Hepatocyte (in vitro differentiated cells): ENCODE results near the gene HBA1. TPM values are rescaled to one million over a fixed set of nuclear protein-coding genes. Genes with fewer than 3 reads are reported as not detected.

ENCODE experiments used
- DNase-seq: peaks from one replicate; pipeline ENCODE4 v3.0.0-alpha.2; 2016; ENCODE audit warnings: low spot score
- H2AFZ ChIP-seq: fragments of 200-600 bp; sonication (generic); 2 replicates; pipeline ENCODE4 v1.6.0; 2016; ENCODE audit warnings: antibody characterized with exemption, mild to moderate bottlenecking
- H3K27ac ChIP-seq: fragments of 200-600 bp; sonication (generic); 2 replicates; pipeline ENCODE4 v1.5.1; 2016; ENCODE audit warnings: mild to moderate bottlenecking
- H3K27me3 ChIP-seq: fragments of 200-600 bp; sonication (generic); 2 replicates; pipeline ENCODE4 v1.6.1; 2016
- H3K36me3 ChIP-seq: fragments of 200-600 bp; sonication (generic); replicated peaks from 2 replicates; pipeline ENCODE4 v1.5.1; 2016; ENCODE audit warnings: low read depth; ENCODE audit not compliant: insufficient read depth
- H3K4me1 ChIP-seq: fragments of 200-600 bp; sonication (generic); 2 replicates; pipeline ENCODE4 v1.5.1; 2016; ENCODE audit warnings: mild to moderate bottlenecking, moderate library complexity; ENCODE audit not compliant: insufficient read depth
- H3K4me2 ChIP-seq: fragments of 200-600 bp; sonication (generic); 2 replicates; pipeline ENCODE4 v1.6.0; 2016
- H3K4me3 ChIP-seq: fragments of 200-600 bp; sonication (generic); 2 replicates; pipeline ENCODE4 v1.5.1; 2016; ENCODE audit warnings: mild to moderate bottlenecking
- H3K79me2 ChIP-seq: fragments of 200-600 bp; sonication (generic); 2 replicates; pipeline ENCODE4 v1.6.0; 2017; ENCODE audit warnings: mild to moderate bottlenecking
- H3K9me2 ChIP-seq: fragments of 200-600 bp; sonication (generic); replicated peaks from 2 replicates; pipeline ENCODE4 v1.6.0; 2017; ENCODE audit warnings: mild to moderate bottlenecking; ENCODE audit not compliant: insufficient read depth
- H3K9me3 ChIP-seq: fragments of 200-600 bp; sonication (generic); 2 replicates; pipeline ENCODE4 v1.5.1; 2016; ENCODE audit warnings: low read depth, mild to moderate bottlenecking
- H4K20me1 ChIP-seq: fragments of 200-600 bp; sonication (generic); 2 replicates; pipeline ENCODE4 v1.6.0; 2016; ENCODE audit warnings: mild to moderate bottlenecking; ENCODE audit not compliant: insufficient read depth, poor library complexity, severe bottlenecking
- EZH2 ChIP-seq: fragments of 200-600 bp; sonication (generic); IDR thresholded peaks from 2 replicates; pipeline ENCODE4 v1.6.1; 2016; ENCODE audit warnings: antibody characterized with exemption, mild to moderate bottlenecking, borderline replicate concordance
- EZH2phosphoT487 ChIP-seq: fragments of 200-600 bp; sonication (generic); IDR thresholded peaks from one replicate; pipeline ENCODE4 v1.6.1; 2018; ENCODE audit warnings: antibody characterized with exemption, mild to moderate bottlenecking, low read depth, moderate library complexity; ENCODE audit not compliant: unreplicated experiment, severe bottlenecking
- WGBS: methylation state at CpG from one replicate; pipeline ENCODE4 v1.1.6; 2016; ENCODE audit warnings: low lambda C conversion rate; ENCODE audit errors: missing lambda C conversion rate; 5-methylcytosine and 5-hydroxymethylcytosine counted together
- polyA plus RNA-seq: library from polyadenylated mRNA; unstranded; fragments of >200 nt; fragmentation: Nextera tagmentation; extraction: Ambion mirVana; gene quantifications from 2 replicates; pipeline ENCODE4 v1.2.1, GENCODE V29; 2016
- total RNA-seq: library from RNA; depleted of rRNA; stranded (reverse); fragments of >200 nt; gene quantifications from 2 replicates; pipeline ENCODE4 v1.2.3, GENCODE V29; 2014
- TF ChIP-seq, protein P1 (sequence below): fragments of 200-600 bp; sonication (generic); IDR thresholded peaks from 2 replicates; pipeline ENCODE4 v1.5.1; 2016; ENCODE audit warnings: antibody characterized with exemption, mild to moderate bottlenecking; ENCODE audit not compliant: poor library complexity

The HBA1 gene
- total and polyA plus RNA-seq, 2 experiments from 2014 or later, result not detected

DNA sequence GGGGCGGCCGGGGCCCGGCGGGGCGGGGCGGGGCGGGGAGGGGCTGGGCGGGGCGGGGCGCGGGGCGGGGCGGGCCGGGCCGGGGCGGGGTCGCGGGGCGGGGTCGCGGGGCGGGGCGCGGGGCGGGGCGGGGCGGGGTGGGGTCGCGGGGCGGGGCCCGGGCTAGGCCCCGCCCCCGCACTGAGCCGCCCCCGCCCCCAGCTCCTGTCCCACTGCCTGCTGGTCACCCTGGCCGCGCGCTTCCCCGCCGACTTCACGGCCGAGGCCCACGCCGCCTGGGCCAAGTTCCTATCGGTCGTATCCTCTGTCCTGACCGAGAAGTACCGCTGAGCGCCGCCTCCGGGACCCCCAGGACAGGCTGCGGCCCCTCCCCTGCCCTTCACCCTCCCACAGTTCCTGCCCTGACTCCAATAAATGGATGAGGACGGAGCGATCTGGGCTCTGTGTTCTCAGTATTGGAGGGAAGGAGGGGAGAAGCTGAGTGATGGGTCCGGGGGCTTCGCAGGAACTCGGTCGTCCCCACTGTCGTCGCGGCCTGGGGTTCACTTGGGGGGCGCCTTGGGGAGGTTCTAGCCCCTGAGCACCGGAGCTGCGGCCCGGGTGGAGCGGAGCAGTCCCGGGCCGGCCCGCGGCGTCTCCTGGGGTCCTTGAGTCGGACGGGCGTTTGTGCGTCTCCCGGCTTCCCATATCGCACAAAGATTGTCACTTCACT, 11.5 kb upstream of the HBA1 start:
- Histone ChIP-seq H3K27ac (no peak overlapping the region), H3K36me3 (no peaks in the 10 kb centered on the region), H3K4me3 (no peak overlapping the region), H3K9me2 (no peaks in the 10 kb centered on the region), H2AFZ (no peak overlapping the region), H3K9me3 (no peaks in the 10 kb centered on the region), H3K4me1 (no peaks in the 10 kb centered on the region), H3K79me2 (no peaks in the 10 kb centered on the region), H3K4me2 (peak overlapping the region; percentile 67), H4K20me1 (no peaks in the 10 kb centered on the region), H3K27me3 (peaks cover 63% of the 10 kb centered on the region)
- 4% methylated on average over 34 of the region's 77 CpGs for WGBS
- no peak for DNase-seq
- no peak for TF ChIP-seq EZH2
- TF ChIP-seq, protein P1, sequence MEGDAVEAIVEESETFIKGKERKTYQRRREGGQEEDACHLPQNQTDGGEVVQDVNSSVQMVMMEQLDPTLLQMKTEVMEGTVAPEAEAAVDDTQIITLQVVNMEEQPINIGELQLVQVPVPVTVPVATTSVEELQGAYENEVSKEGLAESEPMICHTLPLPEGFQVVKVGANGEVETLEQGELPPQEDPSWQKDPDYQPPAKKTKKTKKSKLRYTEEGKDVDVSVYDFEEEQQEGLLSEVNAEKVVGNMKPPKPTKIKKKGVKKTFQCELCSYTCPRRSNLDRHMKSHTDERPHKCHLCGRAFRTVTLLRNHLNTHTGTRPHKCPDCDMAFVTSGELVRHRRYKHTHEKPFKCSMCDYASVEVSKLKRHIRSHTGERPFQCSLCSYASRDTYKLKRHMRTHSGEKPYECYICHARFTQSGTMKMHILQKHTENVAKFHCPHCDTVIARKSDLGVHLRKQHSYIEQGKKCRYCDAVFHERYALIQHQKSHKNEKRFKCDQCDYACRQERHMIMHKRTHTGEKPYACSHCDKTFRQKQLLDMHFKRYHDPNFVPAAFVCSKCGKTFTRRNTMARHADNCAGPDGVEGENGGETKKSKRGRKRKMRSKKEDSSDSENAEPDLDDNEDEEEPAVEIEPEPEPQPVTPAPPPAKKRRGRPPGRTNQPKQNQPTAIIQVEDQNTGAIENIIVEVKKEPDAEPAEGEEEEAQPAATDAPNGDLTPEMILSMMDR, result no peak
- TF ChIP-seq EZH2phosphoT487, result no peak

DNA sequence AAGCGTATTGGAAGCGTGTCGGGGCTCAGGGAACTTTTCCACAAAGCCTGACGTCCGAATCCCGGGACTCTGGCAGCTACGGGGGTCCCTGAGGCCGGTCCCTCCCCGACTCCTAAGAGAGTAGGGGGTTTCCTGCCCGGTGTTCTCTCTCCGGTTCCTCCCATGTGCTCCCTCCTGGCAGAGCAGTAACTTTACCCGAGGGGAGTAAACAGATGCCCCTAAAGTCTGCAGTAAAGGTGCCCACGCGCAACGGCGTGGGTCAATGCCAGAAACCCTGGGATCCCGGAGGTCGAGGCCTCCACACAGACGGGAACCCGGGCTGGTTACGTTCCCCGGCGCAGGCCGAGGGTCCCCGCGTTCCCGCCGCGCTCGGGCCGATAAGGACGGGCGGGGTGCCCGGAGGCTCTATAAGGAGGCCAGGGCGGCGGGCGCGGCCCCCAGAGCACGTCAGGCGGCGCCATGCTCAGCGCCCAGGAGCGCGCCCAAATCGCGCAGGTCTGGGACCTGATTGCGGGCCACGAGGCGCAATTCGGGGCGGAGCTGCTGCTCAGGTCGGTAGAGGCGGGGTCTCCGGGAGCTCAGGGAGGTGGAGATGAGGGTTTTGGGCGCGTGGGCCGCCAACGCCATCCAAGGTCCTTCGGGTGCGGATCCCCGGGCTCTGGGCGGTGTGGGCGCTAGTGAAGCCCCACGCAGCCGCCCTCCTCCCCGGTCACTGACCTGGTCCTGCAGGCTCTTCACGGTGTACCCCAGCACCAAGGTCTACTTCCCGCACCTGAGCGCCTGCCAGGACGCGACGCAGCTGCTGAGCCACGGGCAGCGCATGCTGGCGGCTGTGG, 10.7 kb upstream of the HBA1 start, which contains the start of gene HBM:
Gene HBM (plus strand): TSS at position 440 of the 836 bp plus-strand sequence. CDS start 20 bp downstream, at position 460.
- Histone ChIP-seq H3K4me2 (peak within 1 kb of the TSS; percentile 67), H3K36me3 (no peaks in the 10 kb centered on the region), H3K79me2 (no peaks in the 10 kb centered on the region), H3K27me3 (peaks cover 67% of the 10 kb centered on the region), H2AFZ (no peak within 1 kb of the TSS), H3K9me2 (no peaks in the 10 kb centered on the region), H4K20me1 (no peaks in the 10 kb centered on the region), H3K4me3 (no peak within 1 kb of the TSS), H3K9me3 (no peaks in the 10 kb centered on the region), H3K4me1 (no peaks in the 10 kb centered on the region), H3K27ac (no peak within 1 kb of the TSS)
- TF ChIP-seq, protein P1, result no peak
- peak; percentile 88 for TF ChIP-seq EZH2
- no peak for TF ChIP-seq EZH2phosphoT487
- DNase-seq, result no peak
- 8% methylated on average over 71 of the region's 75 CpGs for WGBS

DNA sequence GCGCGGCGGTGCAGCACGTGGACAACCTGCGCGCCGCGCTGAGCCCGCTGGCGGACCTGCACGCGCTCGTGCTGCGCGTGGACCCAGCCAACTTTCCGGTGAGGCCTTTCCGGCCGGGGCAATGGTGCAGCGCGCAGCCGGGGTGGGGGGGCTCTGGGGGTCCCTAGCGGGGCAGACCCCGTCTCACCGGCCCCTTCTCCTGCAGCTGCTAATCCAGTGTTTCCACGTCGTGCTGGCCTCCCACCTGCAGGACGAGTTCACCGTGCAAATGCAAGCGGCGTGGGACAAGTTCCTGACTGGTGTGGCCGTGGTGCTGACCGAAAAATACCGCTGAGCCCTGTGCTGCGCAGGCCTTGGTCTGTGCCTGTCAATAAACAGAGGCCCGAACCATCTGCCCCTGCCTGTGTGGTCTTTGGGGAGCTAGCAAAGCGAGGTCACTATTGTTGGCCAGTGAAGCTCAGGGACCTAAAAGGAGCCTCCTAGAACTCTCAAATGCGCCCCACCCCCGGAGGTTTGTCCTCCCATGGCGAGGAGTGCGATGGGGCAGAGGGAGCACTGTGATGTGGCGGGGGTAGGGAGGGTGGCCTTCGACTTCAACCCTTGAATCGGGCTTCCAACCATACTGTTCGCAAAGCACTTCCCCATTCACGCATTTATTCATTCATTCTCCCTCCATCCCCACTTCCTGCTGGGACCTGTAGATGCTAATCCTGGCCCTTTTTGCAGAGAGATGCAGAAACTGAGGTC, 9.9 kb upstream of the HBA1 start:
- DNase-seq, result no peak
- Histone ChIP-seq H3K4me3 (no peak overlapping the region), H3K9me3 (no peaks in the 10 kb centered on the region), H3K4me2 (peak overlapping the region; percentile 67), H2AFZ (no peak overlapping the region), H3K27ac (no peak overlapping the region), H3K27me3 (peaks cover 63% of the 10 kb centered on the region), H3K36me3 (no peaks in the 10 kb centered on the region), H4K20me1 (no peaks in the 10 kb centered on the region), H3K4me1 (no peaks in the 10 kb centered on the region), H3K9me2 (no peaks in the 10 kb centered on the region), H3K79me2 (no peaks in the 10 kb centered on the region)
- WGBS, result 18% methylated on average over 42 of the region's 45 CpGs
- peak; percentile 28 for TF ChIP-seq EZH2phosphoT487
- TF ChIP-seq, protein P1, result no peak
